GM18505 (cell line): Measurements from ENCODE around the gene KRT81.

Experiments
- ATAC-seq: cut with Tn5 transposase; IDR thresholded peaks from one replicate; pipeline ENCODE4 v1.9.1; 2021; ENCODE audit not compliant: unreplicated experiment
- POLR2A ChIP-seq: IDR thresholded peaks from 4 replicates; pipeline ENCODE4 v1.6.1; 2011; ENCODE audit warnings: borderline replicate concordance; ENCODE audit not compliant: insufficient read depth, insufficient read length; ENCODE audit errors: extremely low read depth

KRT81 gene

GRCh38 chr12:52291267-52291935 lies at the start of gene KRT81:
Gene KRT81 (minus strand): TSS chr12:52291534. CDS start chr12:52291465, 69 bp downstream.
- TF ChIP-seq POLR2A = no peak
- ATAC-seq = no peak

GRCh38 chr12:52338241-52338960 lies 47.1 kb upstream of the KRT81 start:
- no peak for TF ChIP-seq POLR2A
- no peak for ATAC-seq

- TF ChIP-seq POLR2A = no peak
- ATAC-seq = no peak
Measured at GRCh38 chr12:52337054-52337453, 45.7 kb upstream of the KRT81 start.

- no peak for ATAC-seq
- no peak for TF ChIP-seq POLR2A
Measured at GRCh38 chr12:52336641-52337040, 45.3 kb upstream of the KRT81 start.

GRCh38 chr12:52335598-52336262 lies 44.4 kb upstream of the KRT81 start:
- TF ChIP-seq POLR2A = no peak
- no peak for ATAC-seq

GRCh38 chr12:52334185-52334584 lies 42.9 kb upstream of the KRT81 start:
- no peak for TF ChIP-seq POLR2A
- no peak for ATAC-seq

GRCh38 chr12:52333321-52333720 lies 42.0 kb upstream of the KRT81 start:
- no peak for TF ChIP-seq POLR2A
- no peak for ATAC-seq

- no peak for ATAC-seq
- TF ChIP-seq POLR2A = no peak
Measured at GRCh38 chr12:52332381-52332780, 41.0 kb upstream of the KRT81 start.

GRCh38 chr12:52331833-52332232 lies 40.5 kb upstream of the KRT81 start:
- no peak for TF ChIP-seq POLR2A
- ATAC-seq = no peak

GRCh38 chr12:52331039-52331438 lies 39.7 kb upstream of the KRT81 start:
- no peak for ATAC-seq
- TF ChIP-seq POLR2A = no peak

GRCh38 chr12:52327830-52328500 lies 36.6 kb upstream of the KRT81 start:
- ATAC-seq = no peak
- TF ChIP-seq POLR2A = no peak

GRCh38 chr12:52327052-52327829 lies 35.9 kb upstream of the KRT81 start:
- peak; percentile 89 for ATAC-seq
- no peak for TF ChIP-seq POLR2A

- ATAC-seq = no peak
- TF ChIP-seq POLR2A = no peak
Measured at GRCh38 chr12:52324153-52324444, 32.8 kb upstream of the KRT81 start.
